HEK293 (cell line): Measurements from ENCODE around the gene ENTREP1.

Source experiments
- MYNN ChIP-seq: fragments of 450-650 bp; formaldehyde crosslinking; IDR thresholded peaks from 2 replicates; pipeline ENCODE4 v1.5.1; 2016; ENCODE audit warnings: missing biosample characterization, missing genetic modification characterization, borderline replicate concordance
- REST ChIP-seq: fragments of 450-650 bp; formaldehyde crosslinking; IDR thresholded peaks from 2 replicates; pipeline ENCODE4 v1.5.1; 2016; ENCODE audit warnings: missing biosample characterization, missing genetic modification characterization
- YY1 ChIP-seq: fragments of 450-650 bp; formaldehyde crosslinking; IDR thresholded peaks from 2 replicates; pipeline ENCODE4 v1.5.1; 2018; ENCODE audit warnings: missing biosample characterization, missing genetic modification characterization
- ZNF138 ChIP-seq: fragments of 450-650 bp; formaldehyde crosslinking; IDR thresholded peaks from 2 replicates; pipeline ENCODE4 v1.5.1; 2016; ENCODE audit warnings: missing biosample characterization, missing genetic modification characterization, borderline replicate concordance
- ZNF335 ChIP-seq: fragments of 450-650 bp; formaldehyde crosslinking; conservative IDR thresholded peaks from 2 replicates; pipeline ENCODE4 v1.5.1; 2016; ENCODE audit warnings: missing biosample characterization, missing genetic modification characterization
- ZNF548 ChIP-seq: fragments of 450-650 bp; formaldehyde crosslinking; IDR thresholded peaks from 2 replicates; pipeline ENCODE4 v1.5.1; 2016; ENCODE audit warnings: missing biosample characterization, missing genetic modification characterization
- ZXDB ChIP-seq: fragments of 450-650 bp; formaldehyde crosslinking; IDR thresholded peaks from 2 replicates; pipeline ENCODE4 v1.5.1; 2016; ENCODE audit warnings: missing biosample characterization, missing genetic modification characterization
- TF ChIP-seq, protein P1 (sequence below): fragments of 450-650 bp; formaldehyde crosslinking; IDR thresholded peaks from 2 replicates; pipeline ENCODE4; 2016; ENCODE audit warnings: missing biosample characterization, missing genetic modification characterization
- TF ChIP-seq, protein P2 (sequence below): fragments of 450-650 bp; formaldehyde crosslinking; IDR thresholded peaks from 2 replicates; pipeline ENCODE4 v1.5.1; 2016; ENCODE audit warnings: missing biosample characterization, missing genetic modification characterization, borderline replicate concordance

DNA sequence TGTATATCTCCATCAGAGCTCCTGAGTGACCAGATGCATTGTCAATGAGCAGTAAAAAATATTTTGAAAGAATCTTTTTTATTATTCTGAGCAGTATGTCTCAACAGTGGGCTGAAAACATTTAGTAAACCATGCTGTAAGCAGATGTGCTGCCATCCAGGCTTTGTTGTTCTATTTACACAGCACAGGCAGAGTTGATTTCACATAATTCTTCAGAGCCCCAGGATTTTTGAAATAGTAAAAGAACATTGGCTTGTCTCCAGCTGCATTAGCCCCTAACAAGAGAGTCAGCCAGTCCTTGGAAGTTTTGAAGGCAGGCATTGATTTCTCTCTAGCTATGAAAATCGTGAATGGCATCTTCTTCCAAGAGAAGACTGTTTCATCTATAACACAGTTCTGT, 25.2 kb upstream of the ENTREP1 start:
- TF ChIP-seq REST (tag by site-specific recombination) (no peak), ZXDB (tag by site-specific recombination) (no peak), ZNF138 (no peak), YY1 (tag by site-specific recombination) (no peak), ZNF335 (no peak), MYNN (no peak), ZNF548 (tag by site-specific recombination) (no peak)
- TF ChIP-seq, protein P1, sequence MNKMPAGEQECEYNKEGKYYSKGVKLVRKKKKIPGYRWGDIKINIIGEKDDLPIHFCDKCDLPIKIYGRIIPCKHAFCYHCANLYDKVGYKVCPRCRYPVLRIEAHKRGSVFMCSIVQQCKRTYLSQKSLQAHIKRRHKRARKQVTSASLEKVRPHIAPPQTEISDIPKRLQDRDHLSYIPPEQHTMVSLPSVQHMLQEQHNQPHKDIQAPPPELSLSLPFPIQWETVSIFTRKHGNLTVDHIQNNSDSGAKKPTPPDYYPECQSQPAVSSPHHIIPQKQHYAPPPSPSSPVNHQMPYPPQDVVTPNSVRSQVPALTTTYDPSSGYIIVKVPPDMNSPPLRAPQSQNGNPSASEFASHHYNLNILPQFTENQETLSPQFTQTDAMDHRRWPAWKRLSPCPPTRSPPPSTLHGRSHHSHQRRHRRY (tag by site-specific recombination), result no peak
- TF ChIP-seq, protein P2, sequence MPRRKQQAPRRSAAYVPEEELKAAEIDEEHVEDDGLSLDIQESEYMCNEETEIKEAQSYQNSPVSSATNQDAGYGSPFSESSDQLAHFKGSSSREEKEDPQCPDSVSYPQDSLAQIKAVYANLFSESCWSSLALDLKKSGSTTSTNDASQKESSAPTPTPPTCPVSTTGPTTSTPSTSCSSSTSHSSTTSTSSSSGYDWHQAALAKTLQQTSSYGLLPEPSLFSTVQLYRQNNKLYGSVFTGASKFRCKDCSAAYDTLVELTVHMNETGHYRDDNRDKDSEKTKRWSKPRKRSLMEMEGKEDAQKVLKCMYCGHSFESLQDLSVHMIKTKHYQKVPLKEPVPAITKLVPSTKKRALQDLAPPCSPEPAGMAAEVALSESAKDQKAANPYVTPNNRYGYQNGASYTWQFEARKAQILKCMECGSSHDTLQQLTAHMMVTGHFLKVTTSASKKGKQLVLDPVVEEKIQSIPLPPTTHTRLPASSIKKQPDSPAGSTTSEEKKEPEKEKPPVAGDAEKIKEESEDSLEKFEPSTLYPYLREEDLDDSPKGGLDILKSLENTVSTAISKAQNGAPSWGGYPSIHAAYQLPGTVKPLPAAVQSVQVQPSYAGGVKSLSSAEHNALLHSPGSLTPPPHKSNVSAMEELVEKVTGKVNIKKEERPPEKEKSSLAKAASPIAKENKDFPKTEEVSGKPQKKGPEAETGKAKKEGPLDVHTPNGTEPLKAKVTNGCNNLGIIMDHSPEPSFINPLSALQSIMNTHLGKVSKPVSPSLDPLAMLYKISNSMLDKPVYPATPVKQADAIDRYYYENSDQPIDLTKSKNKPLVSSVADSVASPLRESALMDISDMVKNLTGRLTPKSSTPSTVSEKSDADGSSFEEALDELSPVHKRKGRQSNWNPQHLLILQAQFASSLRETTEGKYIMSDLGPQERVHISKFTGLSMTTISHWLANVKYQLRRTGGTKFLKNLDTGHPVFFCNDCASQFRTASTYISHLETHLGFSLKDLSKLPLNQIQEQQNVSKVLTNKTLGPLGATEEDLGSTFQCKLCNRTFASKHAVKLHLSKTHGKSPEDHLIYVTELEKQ (tag by site-specific recombination), result no peak
